Mesodermal cell (in vitro differentiated cells): ENCODE measurements around the gene DNM3.

Experiments
- H3K27ac ChIP-seq: 2 replicates; pipeline ENCODE4 v1.7.0; 2013; ENCODE audit warnings: mild to moderate bottlenecking, low read depth, low read length, moderate library complexity; ENCODE audit not compliant: severe bottlenecking
- H3K36me3 ChIP-seq: 2 replicates; pipeline ENCODE4 v1.7.1; 2013; ENCODE audit warnings: mild to moderate bottlenecking, low read length, moderate library complexity; ENCODE audit not compliant: control insufficient read depth, insufficient read depth
- H3K4me1 ChIP-seq: one replicate; pipeline ENCODE4 v1.7.1; 2013; ENCODE audit warnings: mild to moderate bottlenecking, low read length; ENCODE audit not compliant: insufficient read depth, control insufficient read depth, poor library complexity, severe bottlenecking
- H3K4me3 ChIP-seq: 2 replicates; pipeline ENCODE4 v1.7.0; 2013; ENCODE audit warnings: low read length, control low read depth, mild to moderate bottlenecking; ENCODE audit not compliant: insufficient read depth, poor library complexity, severe bottlenecking; ENCODE audit errors: extremely low read depth
- H3K9me3 ChIP-seq: 2 replicates; pipeline ENCODE4 v1.7.1; 2013; ENCODE audit warnings: mild to moderate bottlenecking, low read length, moderate library complexity; ENCODE audit not compliant: control insufficient read depth
- WGBS, 2 experiments: methylation state at CpG; one replicate each; pipeline ENCODE4 v1.1.5; 2013; ENCODE audit warnings: missing lambda C conversion rate in 2 of 2; ENCODE audit not compliant: insufficient coverage in 2 of 2; 5-methylcytosine and 5-hydroxymethylcytosine counted together

DNM3 gene

GRCh38 chr1:172090511-172090817, 249.2 kb downstream of the DNM3 start:
- no CpG with 5 or more reads among the region's 1 CpG for WGBS, 2 experiments

GRCh38 chr1:172095846-172096245, 254.5 kb downstream of the DNM3 start:
- peaks cover 9% of the 10 kb centered on the region for H3K4me1 ChIP-seq
- no peaks in the 10 kb centered on the region for H3K9me3 ChIP-seq
- H3K4me3 ChIP-seq = no peak overlapping the region
- H3K36me3 ChIP-seq = no peaks in the 10 kb centered on the region
- H3K27ac ChIP-seq = no peak overlapping the region
- 100% methylated on average over 1 of the region's 2 CpGs; no CpG with 5 or more reads in 1 of the 2 experiments for WGBS, 2 experiments

More at GRCh38 chr1:172090511-172090817, 249.2 kb downstream of the DNM3 start:
- Histone ChIP-seq H3K4me3 (no peak overlapping the region), H3K9me3 (no peaks in the 10 kb centered on the region), H3K27ac (no peak overlapping the region), H3K4me1 (peaks cover under 1% of the 10 kb centered on the region), H3K36me3 (no peaks in the 10 kb centered on the region)

GRCh38 chr1:172105230-172105629, 263.9 kb downstream of the DNM3 start:
- no peaks in the 10 kb centered on the region for H3K36me3 ChIP-seq
- no peaks in the 10 kb centered on the region for H3K4me1 ChIP-seq
- H3K4me3 ChIP-seq = no peak overlapping the region
- H3K9me3 ChIP-seq = no peaks in the 10 kb centered on the region
- H3K27ac ChIP-seq = no peak overlapping the region

- no peaks in the 10 kb centered on the region for H3K4me1 ChIP-seq
- H3K9me3 ChIP-seq = no peaks in the 10 kb centered on the region
- WGBS, 2 experiments = 100% methylated on average over 2 of the region's 4 CpGs; no CpG with 5 or more reads in 1 of the 2 experiments
- no peak overlapping the region for H3K4me3 ChIP-seq
- no peaks in the 10 kb centered on the region for H3K36me3 ChIP-seq
- no peak overlapping the region for H3K27ac ChIP-seq
These were observed 266.1 kb downstream of the DNM3 start for GRCh38 chr1:172107316-172107975.

GRCh38 chr1:172108161-172108893, 267.0 kb downstream of the DNM3 start:
- H3K4me1 ChIP-seq = no peaks in the 10 kb centered on the region
- no peaks in the 10 kb centered on the region for H3K9me3 ChIP-seq
- no peaks in the 10 kb centered on the region for H3K36me3 ChIP-seq
- no peak overlapping the region for H3K27ac ChIP-seq
- H3K4me3 ChIP-seq = no peak overlapping the region

- no peaks in the 10 kb centered on the region for H3K4me1 ChIP-seq
- H3K4me3 ChIP-seq = no peak overlapping the region
- no peak overlapping the region for H3K27ac ChIP-seq
- no peaks in the 10 kb centered on the region for H3K36me3 ChIP-seq
- WGBS, 2 experiments = 87 to 91% methylated on average over 2 to 4 of the region's 5 CpGs
- no peaks in the 10 kb centered on the region for H3K9me3 ChIP-seq
These were observed 268.1 kb downstream of the DNM3 start for GRCh38 chr1:172109359-172109758.

GRCh38 chr1:172112576-172112975, 271.3 kb downstream of the DNM3 start:
- Histone ChIP-seq H3K36me3 (no peaks in the 10 kb centered on the region), H3K27ac (no peak overlapping the region), H3K9me3 (no peaks in the 10 kb centered on the region), H3K4me3 (no peak overlapping the region), H3K4me1 (no peaks in the 10 kb centered on the region)
- 100% methylated on average over 1 of the region's 1 CpG; no CpG with 5 or more reads in 1 of the 2 experiments for WGBS, 2 experiments

- 100% methylated on average over 1 of the region's 1 CpG; no CpG with 5 or more reads in 1 of the 2 experiments for WGBS, 2 experiments
- Histone ChIP-seq H3K27ac (no peak overlapping the region), H3K4me3 (no peak overlapping the region), H3K36me3 (no peaks in the 10 kb centered on the region), H3K4me1 (no peaks in the 10 kb centered on the region), H3K9me3 (no peaks in the 10 kb centered on the region)
These were observed 276.5 kb downstream of the DNM3 start for GRCh38 chr1:172117800-172118199.

- WGBS, 2 experiments = 84 to 93% methylated on average over 3 of the region's 3 CpGs
- H3K9me3 ChIP-seq = no peaks in the 10 kb centered on the region
These were observed 277.3 kb downstream of the DNM3 start for GRCh38 chr1:172118618-172119017.

GRCh38 chr1:172119184-172119583, 277.9 kb downstream of the DNM3 start:
- no peak overlapping the region for H3K4me3 ChIP-seq
- H3K27ac ChIP-seq = no peak overlapping the region
- no peaks in the 10 kb centered on the region for H3K36me3 ChIP-seq
- 90 to 94% methylated on average over 9 of the region's 10 CpGs for WGBS, 2 experiments
- no peaks in the 10 kb centered on the region for H3K4me1 ChIP-seq
- no peaks in the 10 kb centered on the region for H3K9me3 ChIP-seq

More at GRCh38 chr1:172118618-172119017, 277.3 kb downstream of the DNM3 start:
- Histone ChIP-seq H3K27ac (no peak overlapping the region), H3K36me3 (no peaks in the 10 kb centered on the region), H3K4me3 (no peak overlapping the region), H3K4me1 (no peaks in the 10 kb centered on the region)

- WGBS, 2 experiments = 100% methylated on average over 1 of the region's 2 CpGs
- Histone ChIP-seq H3K27ac (no peak overlapping the region), H3K4me1 (no peaks in the 10 kb centered on the region), H3K9me3 (no peaks in the 10 kb centered on the region), H3K36me3 (no peaks in the 10 kb centered on the region), H3K4me3 (no peak overlapping the region)
These were observed 279.1 kb downstream of the DNM3 start for GRCh38 chr1:172120381-172120780.
